Measurements from ENCODE around the gene NRTN. TPM values are rescaled to one million over a fixed set of nuclear protein-coding genes. Genes with fewer than 3 reads are reported as not detected.

The NRTN gene
- total and polyA plus RNA-seq, 2 of the 13 experiments (the other 11 are each of a cell fraction or from before 2014, with no cell fraction given) = 4.1 to 5.3 TPM

DNA sequence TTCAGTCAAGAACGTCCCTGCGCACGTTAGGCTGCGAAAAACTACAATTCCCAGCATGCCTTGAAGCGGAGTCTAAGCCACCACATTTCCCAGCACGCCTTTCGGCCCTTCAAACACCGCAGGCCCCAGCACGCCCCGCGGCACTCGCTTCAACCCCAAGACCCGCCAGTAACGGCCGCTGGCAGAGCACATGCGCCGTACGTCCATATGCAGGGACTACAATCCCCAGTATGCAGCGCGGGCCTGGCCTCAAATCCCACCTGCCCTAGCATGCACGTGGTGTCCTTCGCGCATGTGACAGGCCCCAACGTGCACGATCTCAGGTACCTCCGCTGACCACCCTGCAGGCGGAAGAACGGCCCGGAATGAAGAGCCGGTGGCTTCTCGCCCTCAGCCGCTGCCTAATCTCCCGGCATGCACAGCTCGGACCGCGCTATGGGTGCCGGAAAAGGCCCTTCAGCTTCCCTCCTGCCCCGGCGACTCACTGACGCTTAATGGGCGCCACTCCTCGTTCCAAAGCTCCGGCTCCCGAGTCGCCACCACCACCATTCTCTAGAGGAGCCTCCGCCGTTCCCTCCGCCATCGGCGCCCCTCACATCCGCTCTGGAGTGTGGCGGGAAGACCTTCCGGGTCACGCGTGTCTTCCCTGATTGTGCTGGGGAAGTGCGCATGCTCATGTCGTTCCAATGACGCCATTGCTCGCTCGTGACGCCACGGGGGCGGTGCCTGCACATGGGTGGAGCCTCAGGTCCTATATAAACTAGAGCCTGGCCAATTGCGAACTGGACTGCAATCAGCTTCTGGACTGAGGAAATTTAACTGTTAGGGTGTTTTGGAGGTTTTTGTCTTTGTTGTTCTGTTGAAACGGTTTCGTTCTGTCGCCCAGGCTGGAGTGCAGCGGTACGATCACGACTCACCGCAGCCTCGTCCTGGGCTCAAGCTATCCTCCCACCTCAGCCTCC is 14.0 kb upstream of the NRTN start, which contains the start of gene DUS3L (continued):
- TF ChIP-seq, protein P1, sequence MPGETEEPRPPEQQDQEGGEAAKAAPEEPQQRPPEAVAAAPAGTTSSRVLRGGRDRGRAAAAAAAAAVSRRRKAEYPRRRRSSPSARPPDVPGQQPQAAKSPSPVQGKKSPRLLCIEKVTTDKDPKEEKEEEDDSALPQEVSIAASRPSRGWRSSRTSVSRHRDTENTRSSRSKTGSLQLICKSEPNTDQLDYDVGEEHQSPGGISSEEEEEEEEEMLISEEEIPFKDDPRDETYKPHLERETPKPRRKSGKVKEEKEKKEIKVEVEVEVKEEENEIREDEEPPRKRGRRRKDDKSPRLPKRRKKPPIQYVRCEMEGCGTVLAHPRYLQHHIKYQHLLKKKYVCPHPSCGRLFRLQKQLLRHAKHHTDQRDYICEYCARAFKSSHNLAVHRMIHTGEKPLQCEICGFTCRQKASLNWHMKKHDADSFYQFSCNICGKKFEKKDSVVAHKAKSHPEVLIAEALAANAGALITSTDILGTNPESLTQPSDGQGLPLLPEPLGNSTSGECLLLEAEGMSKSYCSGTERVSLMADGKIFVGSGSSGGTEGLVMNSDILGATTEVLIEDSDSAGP (CRISPR knock-in tag; IDR thresholded peaks at IDR 0.05; ENCODE audit: borderline replicate concordance) = peak; percentile 96
- peak; percentile 82; the same call in 1 of the 2 replicates for TF ChIP-seq SIN3A (IDR thresholded peaks at IDR 0.05; ENCODE audit: borderline replicate concordance, low read depth, low read length)
- TF ChIP-seq TOPORS (CRISPR knock-in tag; IDR thresholded peaks at IDR 0.05) = peak; percentile 70; the same call in 1 of the 2 replicates
- no peak; the same call in 1 of the 2 replicates for TF ChIP-seq SOX5 (CRISPR knock-in tag; IDR thresholded peaks at IDR 0.05; ENCODE audit: borderline replicate concordance)
- peak; percentile 75; the same call in 1 of the 2 replicates for TF ChIP-seq ZNF546 (CRISPR knock-in tag; conservative IDR thresholded peaks at IDR 0.05)
- TF ChIP-seq ZNF788 (CRISPR knock-in tag; IDR thresholded peaks at IDR 0.05; ENCODE audit: borderline replicate concordance) = peak; percentile 93
- no peak for TF ChIP-seq HNRNPUL1 (IDR thresholded peaks at IDR 0.05; ENCODE audit: low read depth, low read length)
- TF ChIP-seq, protein P2, sequence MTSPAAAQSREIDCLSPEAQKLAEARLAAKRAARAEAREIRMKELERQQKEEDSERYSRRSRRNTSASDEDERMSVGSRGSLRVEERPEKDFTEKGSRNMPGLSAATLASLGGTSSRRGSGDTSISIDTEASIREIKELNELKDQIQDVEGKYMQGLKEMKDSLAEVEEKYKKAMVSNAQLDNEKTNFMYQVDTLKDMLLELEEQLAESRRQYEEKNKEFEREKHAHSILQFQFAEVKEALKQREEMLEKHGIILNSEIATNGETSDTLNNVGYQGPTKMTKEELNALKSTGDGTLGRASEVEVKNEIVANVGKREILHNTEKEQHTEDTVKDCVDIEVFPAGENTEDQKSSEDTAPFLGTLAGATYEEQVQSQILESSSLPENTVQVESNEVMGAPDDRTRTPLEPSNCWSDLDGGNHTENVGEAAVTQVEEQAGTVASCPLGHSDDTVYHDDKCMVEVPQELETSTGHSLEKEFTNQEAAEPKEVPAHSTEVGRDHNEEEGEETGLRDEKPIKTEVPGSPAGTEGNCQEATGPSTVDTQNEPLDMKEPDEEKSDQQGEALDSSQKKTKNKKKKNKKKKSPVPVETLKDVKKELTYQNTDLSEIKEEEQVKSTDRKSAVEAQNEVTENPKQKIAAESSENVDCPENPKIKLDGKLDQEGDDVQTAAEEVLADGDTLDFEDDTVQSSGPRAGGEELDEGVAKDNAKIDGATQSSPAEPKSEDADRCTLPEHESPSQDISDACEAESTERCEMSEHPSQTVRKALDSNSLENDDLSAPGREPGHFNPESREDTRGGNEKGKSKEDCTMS (CRISPR knock-in tag; conservative IDR thresholded peaks at IDR 0.05) = no peak
- TF ChIP-seq NR2F2 (IDR thresholded peaks at IDR 0.05; ENCODE audit: borderline replicate concordance, low read depth) = no peak
- TF ChIP-seq HIVEP1 (CRISPR knock-in tag; IDR thresholded peaks at IDR 0.05) = peak; percentile 89
- TF ChIP-seq GZF1 (CRISPR knock-in tag; IDR thresholded peaks at IDR 0.05) = peak; percentile 69; the same call in 1 of the 2 replicates
- TF ChIP-seq, protein P3, sequence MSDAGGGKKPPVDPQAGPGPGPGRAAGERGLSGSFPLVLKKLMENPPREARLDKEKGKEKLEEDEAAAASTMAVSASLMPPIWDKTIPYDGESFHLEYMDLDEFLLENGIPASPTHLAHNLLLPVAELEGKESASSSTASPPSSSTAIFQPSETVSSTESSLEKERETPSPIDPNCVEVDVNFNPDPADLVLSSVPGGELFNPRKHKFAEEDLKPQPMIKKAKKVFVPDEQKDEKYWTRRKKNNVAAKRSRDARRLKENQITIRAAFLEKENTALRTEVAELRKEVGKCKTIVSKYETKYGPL (CRISPR knock-in tag; IDR thresholded peaks at IDR 0.05) = no peak
- TF ChIP-seq TBP (CRISPR knock-in tag; IDR thresholded peaks at IDR 0.05) = no peak
- TF ChIP-seq ZNF644 (CRISPR knock-in tag; IDR thresholded peaks at IDR 0.05; ENCODE audit: low read depth) = no peak
- TF ChIP-seq PHF21A (CRISPR knock-in tag; IDR thresholded peaks at IDR 0.05) = peak; percentile 55; the same call in 1 of the 2 replicates
- TF ChIP-seq NFE2L2 (IDR thresholded peaks at IDR 0.05; ENCODE audit: low read length) = no peak
- no peak for TF ChIP-seq ARNT (IDR thresholded peaks at IDR 0.05)
- TF ChIP-seq, protein P4, sequence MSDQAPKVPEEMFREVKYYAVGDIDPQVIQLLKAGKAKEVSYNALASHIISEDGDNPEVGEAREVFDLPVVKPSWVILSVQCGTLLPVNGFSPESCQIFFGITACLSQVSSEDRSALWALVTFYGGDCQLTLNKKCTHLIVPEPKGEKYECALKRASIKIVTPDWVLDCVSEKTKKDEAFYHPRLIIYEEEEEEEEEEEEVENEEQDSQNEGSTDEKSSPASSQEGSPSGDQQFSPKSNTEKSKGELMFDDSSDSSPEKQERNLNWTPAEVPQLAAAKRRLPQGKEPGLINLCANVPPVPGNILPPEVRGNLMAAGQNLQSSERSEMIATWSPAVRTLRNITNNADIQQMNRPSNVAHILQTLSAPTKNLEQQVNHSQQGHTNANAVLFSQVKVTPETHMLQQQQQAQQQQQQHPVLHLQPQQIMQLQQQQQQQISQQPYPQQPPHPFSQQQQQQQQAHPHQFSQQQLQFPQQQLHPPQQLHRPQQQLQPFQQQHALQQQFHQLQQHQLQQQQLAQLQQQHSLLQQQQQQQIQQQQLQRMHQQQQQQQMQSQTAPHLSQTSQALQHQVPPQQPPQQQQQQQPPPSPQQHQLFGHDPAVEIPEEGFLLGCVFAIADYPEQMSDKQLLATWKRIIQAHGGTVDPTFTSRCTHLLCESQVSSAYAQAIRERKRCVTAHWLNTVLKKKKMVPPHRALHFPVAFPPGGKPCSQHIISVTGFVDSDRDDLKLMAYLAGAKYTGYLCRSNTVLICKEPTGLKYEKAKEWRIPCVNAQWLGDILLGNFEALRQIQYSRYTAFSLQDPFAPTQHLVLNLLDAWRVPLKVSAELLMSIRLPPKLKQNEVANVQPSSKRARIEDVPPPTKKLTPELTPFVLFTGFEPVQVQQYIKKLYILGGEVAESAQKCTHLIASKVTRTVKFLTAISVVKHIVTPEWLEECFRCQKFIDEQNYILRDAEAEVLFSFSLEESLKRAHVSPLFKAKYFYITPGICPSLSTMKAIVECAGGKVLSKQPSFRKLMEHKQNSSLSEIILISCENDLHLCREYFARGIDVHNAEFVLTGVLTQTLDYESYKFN (CRISPR knock-in tag; conservative IDR thresholded peaks at IDR 0.05) = peak; percentile 46
- peak; percentile 87 for TF ChIP-seq POLR2G (IDR thresholded peaks at IDR 0.05; ENCODE audit: low read depth, low read length)
- no peak for TF ChIP-seq FLYWCH1 (CRISPR knock-in tag; IDR thresholded peaks at IDR 0.05)
